ENCODE measurements around the gene CABYR. TPM values are rescaled to one million over a fixed set of nuclear protein-coding genes. Genes with fewer than 3 reads are reported as not detected.

CABYR gene
- total and polyA plus RNA-seq, 2 of the 13 experiments (the other 11 are each of a cell fraction or from before 2014, with no cell fraction given), result 0.71 to 0.88 TPM

DNA sequence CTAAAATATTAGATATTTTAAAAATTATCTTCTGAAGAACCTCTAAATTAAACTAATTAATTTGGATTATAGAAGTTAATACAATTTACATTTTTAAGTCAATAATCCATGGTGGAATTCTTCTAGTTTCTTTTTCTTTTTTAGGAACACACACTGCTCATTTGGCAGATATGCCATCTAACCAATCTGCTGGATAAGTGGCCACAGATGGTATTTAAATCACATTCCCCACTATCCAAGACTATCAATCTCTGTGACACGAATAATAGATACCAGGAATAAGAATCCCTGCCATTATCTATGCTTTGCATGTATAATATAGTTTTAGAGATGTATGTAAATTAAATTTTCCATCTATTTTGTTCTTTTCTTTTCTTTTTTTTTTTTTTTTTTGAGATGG, 58.5 kb downstream of the CABYR start:
- CTCF ChIA-PET (ENCODE audit: low intra/inter-chr PET ratio, low total read pairs), result no interaction called here
- Histone ChIP-seq H3K27me3 (ENCODE audit: control insufficient read depth in 1 of 2, insufficient read depth in 2 of 2, low read length in 2 of 2) (peaks cover 0 to 3% of the 10 kb centered on the region in 2 experiments; a peak in 1 of 5 replicates), H3K36me3 (replicated peaks in 1 of 2; ENCODE audit: control insufficient read depth in 1 of 2, insufficient read depth in 2 of 2, low read length in 2 of 2) (no peaks in the 10 kb centered on the region), H3K27ac (ENCODE audit: extremely low read length, insufficient read depth, low read length) (no peak overlapping the region), H3K4me2 (ENCODE audit: low read depth, low read length) (no peak overlapping the region), H3K9ac (ENCODE audit: insufficient read depth, low read depth, low read length) (no peak overlapping the region), H3K4me1 (ENCODE audit: insufficient read depth, low read length) (peaks cover 8% of the 10 kb centered on the region), H3K9me3 (ENCODE audit: low read length) (no peaks in the 10 kb centered on the region), H2AFZ (ENCODE audit: low read length) (no peak overlapping the region), H4K20me1 (ENCODE audit: insufficient read depth, low read length) (no peaks in the 10 kb centered on the region), H3K79me2 (ENCODE audit: insufficient read depth, low read length) (no peaks in the 10 kb centered on the region), H3K4me3 (replicated peaks in 1 of 3; ENCODE audit: insufficient read depth in 1 of 3, low read depth in 2 of 3, low read length in 3 of 3) (no peak overlapping the region)
- no peak for TF ChIP-seq ATAD3A (CRISPR knock-in tag; IDR thresholded peaks at IDR 0.05)
- ATAC-seq (no peak), FAIRE-seq (no peak), DNase-seq (ENCODE audit: low spot score) (no peak)
- WGBS (ENCODE audit: low lambda C conversion rate), result 3% methylated on average over 1 of the region's 1 CpG
- intact Hi-C loops (cut with micrococcal nuclease; ENCODE audit: unreplicated experiment), result no loop called here
- no TSS peak for BruUV-seq (replicated peaks)
- in situ Hi-C loops (cut with HindIII; ENCODE audit: extremely low pct_ligation_motif_present, low pct_unique_long_range_greater_than_20kb), result no loop called here
- POLR2A ChIA-PET, result no interaction called here

DNA sequence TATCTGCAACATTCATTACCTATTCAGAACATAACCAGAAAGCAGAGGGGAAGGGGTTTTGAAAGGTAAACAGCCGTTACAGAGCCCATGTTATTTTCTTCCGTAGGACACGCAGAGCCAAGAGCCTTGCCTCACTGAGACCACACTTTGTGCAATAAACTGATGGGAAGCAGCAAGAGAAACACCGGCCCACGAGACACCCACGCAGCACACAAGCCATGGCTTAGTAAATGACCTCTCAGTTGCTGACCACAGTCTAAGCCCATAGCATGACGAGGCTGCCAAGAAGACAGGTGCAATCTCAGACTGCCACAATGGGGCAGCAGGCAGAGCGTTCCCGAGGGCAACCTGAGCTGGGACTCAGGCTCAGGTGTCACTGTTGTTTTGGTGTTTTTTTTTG, 59.6 kb downstream of the CABYR start:
- intact Hi-C loops (cut with micrococcal nuclease; ENCODE audit: unreplicated experiment) (no loop called here), in situ Hi-C loops (cut with HindIII; ENCODE audit: extremely low pct_ligation_motif_present, low pct_unique_long_range_greater_than_20kb) (no loop called here)
- WGBS (ENCODE audit: low lambda C conversion rate), result 36% methylated on average over 6 of the region's 9 CpGs

More for the DNA sequence above, 59.6 kb downstream of the CABYR start:
- Histone ChIP-seq H4K20me1 (ENCODE audit: insufficient read depth, low read length) (no peaks in the 10 kb centered on the region), H2AFZ (ENCODE audit: low read length) (no peak overlapping the region), H3K9ac (ENCODE audit: insufficient read depth, low read depth, low read length) (no peak overlapping the region), H3K4me3 (replicated peaks in 1 of 3; ENCODE audit: insufficient read depth in 1 of 3, low read depth in 2 of 3, low read length in 3 of 3) (no peak overlapping the region), H3K4me2 (ENCODE audit: low read depth, low read length) (no peak overlapping the region), H3K27me3 (ENCODE audit: control insufficient read depth in 1 of 2, insufficient read depth in 2 of 2, low read length in 2 of 2) (peaks cover 0 to 3% of the 10 kb centered on the region in 2 experiments; a peak in 1 of 5 replicates), H3K36me3 (replicated peaks in 1 of 2; ENCODE audit: control insufficient read depth in 1 of 2, insufficient read depth in 2 of 2, low read length in 2 of 2) (no peaks in the 10 kb centered on the region), H3K4me1 (ENCODE audit: insufficient read depth, low read length) (peaks cover 8% of the 10 kb centered on the region), H3K27ac (ENCODE audit: extremely low read length, insufficient read depth, low read length) (no peak overlapping the region), H3K79me2 (ENCODE audit: insufficient read depth, low read length) (no peaks in the 10 kb centered on the region), H3K9me3 (ENCODE audit: low read length) (no peaks in the 10 kb centered on the region)
- no peak for DNase-seq (ENCODE audit: low spot score)
- ChIA-PET POLR2A (no interaction called here), CTCF (ENCODE audit: low intra/inter-chr PET ratio, low total read pairs) (no interaction called here)
- FAIRE-seq, result no peak
- no TSS peak for BruUV-seq (replicated peaks)
- ATAC-seq, result no peak
- TF ChIP-seq ZNF225 (CRISPR knock-in tag; IDR thresholded peaks at IDR 0.05) (no peak), ZNF234 (CRISPR knock-in tag; conservative IDR thresholded peaks at IDR 0.05) (no peak), SRSF1 (optimal IDR thresholded peaks at IDR 0.05; ENCODE audit: low read depth, low read length) (no peak), SP140L (CRISPR knock-in tag; IDR thresholded peaks at IDR 0.05; ENCODE audit: borderline replicate concordance) (no peak), PAF1 (CRISPR knock-in tag; IDR thresholded peaks at IDR 0.05) (no peak), SMARCC2 (IDR thresholded peaks at IDR 0.05) (no peak)

All from HepG2 (cell line).